Measurements from ENCODE around the gene RPH3AL.
A peak's percentile ranks its signal among the peaks of the same experiment; 100 is the strongest.

RPH3AL gene

DNA sequence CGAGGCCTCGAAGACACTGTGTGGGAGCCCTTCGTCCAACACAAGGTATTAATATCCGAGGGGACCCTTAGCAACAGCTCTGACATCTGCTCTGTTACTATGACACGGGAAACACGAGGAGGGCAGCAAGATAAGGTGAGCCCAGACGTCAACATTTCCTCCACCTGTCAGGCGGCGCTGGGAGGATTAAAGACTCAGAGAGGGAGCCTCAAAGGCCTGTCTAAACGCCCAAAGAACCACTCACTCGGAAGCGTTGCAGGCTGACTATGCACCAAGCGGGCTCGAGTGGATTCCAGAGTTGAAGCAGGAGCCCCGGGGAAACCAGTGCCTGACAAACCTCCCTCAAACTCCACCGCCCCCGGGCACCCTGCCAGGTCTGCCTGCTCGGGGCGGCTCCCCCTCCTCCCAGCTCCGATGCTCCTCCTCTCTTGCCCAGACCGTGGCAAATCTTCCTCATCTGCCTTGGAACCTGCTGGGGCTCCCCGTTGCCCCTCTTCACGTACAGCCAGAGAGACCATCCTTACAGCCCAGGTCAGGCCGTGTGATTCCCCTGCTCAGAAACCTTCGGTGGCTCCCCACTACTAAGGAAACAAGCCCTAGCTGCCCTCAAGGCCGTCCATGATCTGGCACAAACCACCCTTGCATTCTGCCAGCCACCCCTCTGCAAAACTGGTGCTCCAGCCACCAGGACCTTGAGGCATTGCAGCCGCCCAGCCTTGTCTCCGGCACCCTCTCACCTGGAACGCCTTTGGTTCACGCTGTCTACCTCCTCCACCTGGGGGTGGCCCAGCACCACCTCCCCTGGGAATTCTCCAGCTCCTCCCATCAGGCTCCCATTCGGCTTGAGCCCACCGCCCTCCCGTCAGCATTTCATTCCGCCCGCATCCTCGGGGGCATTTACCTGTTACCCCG lies 16.2 kb downstream of the RPH3AL start:
- DNase-seq = peak; percentile 37
- ATAC-seq = peak; percentile 25

DNA sequence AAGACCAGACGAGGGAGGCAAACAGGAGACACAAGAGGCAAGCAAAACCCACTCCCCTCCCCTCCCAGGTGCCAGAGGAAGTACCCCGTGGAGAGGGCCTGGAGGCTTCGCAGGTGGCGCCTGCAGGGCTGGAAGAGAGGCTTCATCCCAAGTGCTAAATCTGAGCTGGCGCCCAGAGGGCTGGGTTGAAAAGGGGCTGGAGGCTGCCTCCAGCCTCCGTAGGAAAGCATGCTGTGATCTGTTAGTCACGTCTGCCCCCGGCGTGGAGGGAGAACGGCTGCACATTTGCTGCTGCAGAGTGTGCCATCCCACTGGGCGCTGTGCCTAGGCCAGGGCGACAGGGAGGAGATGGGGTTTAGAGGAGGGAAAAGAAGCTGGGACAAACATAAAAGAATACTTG lies 16.9 kb downstream of the RPH3AL start:
- ATAC-seq = no peak

DNA sequence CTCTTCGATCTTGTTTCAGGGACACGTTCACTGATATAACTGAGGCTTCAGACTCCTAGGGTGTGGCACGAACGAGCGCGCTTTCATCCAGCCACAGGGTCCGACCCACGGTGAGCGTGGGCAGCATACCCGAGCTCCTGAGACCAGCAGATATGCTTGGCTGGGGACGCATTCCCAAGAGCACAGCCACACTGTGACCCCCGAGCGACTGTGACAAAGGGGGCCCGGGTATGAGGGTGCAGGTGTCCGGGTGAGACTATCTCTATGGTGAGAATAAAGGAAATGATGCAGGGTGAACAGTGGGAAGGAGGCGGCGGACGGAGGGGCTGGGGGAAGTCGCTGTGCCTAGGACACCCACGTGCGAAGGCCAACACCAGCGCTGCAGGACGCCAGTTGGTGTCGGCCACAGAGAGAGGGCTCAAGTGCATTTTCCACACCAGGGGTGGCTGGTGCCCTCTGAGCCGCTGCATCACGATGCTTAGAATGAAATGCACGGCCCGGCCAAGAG lies 17.6 kb downstream of the RPH3AL start:
- DNase-seq (no peak), ATAC-seq (no peak)

More for the DNA sequence above, 16.9 kb downstream of the RPH3AL start:
- DNase-seq = no peak

DNA sequence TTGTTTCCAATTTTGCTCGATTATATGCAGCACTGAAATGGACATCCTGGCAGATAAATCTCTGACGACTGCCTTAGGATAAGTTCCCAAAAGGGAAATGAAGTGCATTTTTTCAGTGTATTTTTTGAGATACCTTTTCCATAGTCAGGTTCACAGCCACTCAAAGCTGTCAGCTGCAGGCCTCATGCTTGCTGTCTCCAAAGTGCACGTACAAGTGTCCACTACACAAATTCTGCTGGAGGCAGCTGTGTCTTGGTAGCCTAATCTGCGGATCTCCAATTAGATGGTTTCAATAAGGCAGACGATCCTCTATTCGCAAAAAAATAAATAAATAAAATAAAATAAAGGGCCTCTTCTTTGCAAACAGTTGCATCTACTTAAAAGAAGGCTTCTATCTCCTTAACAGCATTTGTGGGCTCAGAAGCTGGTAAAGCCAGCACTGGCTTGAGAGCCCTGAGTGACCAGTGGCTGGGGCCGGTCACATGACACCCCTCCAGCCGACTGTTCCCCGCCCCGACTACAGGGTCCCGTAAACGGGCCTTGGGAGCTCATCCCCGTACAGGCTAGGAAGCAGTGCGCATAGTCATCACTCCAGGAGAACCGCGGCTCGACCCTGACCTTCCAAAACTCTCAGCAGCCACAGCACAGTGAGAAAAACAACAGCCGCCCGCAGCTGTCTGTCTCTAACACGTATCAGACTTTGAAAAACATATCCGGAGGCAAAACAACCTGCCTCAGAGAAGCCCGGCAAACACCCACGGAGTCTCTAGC lies 18.8 kb downstream of the RPH3AL start:
- DNase-seq (peak; percentile 14), ATAC-seq (no peak)

DNA sequence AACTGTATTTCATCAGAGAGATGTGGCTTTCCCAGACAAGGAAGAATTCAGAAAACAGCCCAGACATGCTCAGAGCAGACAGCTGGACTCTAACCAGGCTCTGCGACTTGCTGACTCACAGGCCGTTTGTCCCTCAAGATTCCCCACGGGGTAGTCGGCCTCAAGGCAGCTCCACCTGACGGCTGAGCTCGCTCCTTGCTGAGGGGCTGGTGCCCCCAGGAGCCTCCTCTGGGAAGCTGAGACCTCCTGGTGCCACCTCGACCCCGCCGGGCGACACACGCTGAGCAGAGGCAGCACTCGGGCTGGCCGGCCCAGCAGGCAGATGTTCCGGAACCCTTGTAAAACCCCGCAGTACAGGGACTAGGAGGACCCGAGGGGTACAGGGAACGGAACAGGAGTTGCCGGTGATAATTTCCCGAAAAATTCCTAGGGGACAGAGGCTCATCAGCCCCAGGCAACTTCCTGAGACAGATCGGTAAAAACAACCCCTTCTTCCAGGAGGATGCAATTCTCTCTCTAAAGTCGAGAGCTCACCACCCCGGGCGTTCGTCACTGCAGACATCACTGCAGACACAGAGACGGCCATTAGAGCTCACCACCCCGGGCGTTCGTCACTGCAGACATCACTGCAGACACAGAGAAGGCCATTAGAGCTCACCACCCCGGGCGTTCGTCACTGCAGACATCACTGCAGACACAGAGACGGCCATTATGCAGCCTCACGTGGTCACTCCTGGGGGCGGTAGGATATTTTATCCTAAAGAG lies 19.9 kb downstream of the RPH3AL start:
- ATAC-seq (no peak), DNase-seq (no peak)

DNA sequence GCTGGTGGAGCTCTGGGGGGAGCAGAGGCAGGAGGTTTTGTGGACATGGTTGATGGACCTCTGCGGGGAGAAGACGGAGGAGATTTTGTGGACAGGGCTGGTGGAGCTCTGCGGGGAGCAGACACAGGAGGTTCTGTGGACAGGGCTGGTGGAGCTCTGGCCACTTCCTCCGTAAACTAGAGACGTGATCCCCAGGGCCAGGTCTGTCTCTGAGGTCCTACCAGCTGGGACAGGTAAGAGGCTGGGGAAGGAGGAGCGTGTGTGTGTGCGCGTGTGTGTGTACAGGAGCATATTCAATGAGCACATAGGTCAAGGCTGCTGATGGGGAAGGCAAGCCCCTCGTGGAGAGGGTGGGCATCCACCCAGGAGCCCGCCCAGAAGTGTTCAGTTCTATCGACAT lies 20.6 kb downstream of the RPH3AL start:
- ATAC-seq (no peak), DNase-seq (no peak)

DNA sequence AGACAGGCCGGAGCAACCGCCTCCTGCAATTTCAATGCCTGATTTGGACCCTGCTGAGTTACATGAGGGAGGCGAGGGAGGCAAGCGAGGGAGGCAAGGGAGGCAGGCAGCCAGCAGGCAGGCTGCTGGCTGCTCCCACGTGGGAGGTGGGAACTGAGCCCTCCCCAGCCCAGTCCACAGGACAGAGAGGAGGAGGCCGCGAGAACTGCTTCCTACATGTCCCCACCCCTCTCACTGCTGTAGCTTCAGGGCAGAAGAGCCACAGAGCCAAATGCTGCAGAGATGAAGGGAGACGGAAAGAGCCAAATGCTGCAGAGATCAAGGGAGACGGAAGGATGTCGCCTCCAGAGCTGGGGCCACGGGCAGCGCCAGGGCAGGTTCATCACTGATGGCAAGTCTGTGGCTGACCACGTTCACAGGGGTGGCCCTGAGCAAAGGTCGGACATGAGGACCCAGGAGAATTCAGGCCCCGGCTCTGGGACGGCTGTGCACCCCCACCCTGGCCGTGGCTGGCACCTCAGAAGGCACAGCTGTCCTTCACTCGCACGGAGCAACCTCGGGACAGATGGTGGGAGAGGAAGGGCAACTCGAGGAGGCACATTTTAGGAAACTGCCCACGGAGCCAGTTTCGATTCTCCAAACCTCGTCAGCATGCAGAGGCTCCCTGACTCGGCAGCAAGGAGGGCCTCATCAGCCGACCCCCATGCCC lies 21.5 kb downstream of the RPH3AL start:
- DNase-seq (no peak), ATAC-seq (no peak)

DNA sequence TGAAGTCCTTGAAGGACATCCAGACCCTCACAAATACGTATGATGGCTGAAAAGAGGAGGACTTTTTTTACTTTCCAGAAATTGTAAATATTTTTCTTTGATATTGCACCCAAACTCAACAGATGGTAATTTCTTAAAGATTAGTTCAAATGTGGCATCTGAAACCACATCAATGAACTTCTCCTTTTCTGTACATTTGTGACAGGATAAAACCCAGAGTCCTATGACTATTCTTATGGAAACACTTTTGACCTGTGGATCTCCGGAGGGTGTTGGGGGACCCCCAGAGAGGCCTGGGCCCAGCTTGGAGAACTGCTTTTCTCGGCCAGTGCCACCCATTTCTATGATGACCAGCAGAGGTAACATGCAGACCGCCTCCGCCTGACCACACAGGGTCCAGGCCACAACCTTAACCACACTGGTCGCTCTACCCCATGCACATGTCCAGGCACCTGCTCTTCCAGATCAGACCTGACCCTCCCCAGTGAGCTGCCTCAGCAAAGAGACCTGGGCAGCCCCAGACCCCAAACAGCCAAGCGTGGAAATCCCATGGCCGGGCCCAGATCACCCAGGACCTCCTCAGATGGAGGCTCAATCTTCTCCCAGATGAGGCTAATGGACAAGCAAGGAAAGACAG lies 22.7 kb downstream of the RPH3AL start:
- DNase-seq (no peak), ATAC-seq (no peak)

DNA sequence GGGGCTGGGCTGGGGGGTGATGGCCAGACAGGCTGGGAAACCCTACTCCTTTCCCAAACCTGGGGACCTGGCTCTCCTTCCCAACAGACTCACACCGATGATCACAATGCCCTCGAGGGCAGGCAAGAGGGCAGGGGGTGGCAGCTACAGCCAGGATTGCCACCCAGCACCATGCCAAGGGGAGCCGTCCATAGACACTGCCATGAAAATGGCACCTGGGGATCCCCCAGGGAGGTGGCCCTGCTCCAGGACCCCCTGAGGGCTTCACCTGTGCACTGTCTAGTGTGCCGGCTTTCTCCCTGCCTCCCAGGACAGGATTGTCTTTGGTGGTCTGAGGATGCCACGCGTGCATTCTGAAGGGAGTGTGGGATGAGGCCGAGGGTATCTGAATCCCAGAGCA lies 24.6 kb downstream of the RPH3AL start:
- no peak for ATAC-seq
- DNase-seq = no peak

DNA sequence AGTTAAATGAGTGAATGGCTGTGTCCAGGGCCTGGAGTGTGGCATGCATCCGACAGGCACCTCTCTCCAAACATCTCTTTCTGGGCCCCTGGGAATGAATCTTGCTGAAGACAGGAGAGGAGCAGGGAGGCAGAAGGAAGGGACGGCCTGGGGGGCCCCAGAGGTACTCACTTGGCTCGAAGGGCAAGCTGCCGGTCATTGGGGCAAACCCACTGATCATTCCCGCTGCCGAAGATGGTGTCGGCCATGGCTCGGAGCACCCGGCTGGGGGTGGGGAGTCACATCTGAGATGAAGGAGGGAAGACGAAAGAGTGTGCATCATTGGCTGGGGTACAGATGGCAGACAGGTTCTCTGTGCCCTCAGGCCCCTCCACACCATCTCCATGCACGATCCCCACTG lies 25.3 kb downstream of the RPH3AL start:
- ATAC-seq (no peak), DNase-seq (no peak)

DNA sequence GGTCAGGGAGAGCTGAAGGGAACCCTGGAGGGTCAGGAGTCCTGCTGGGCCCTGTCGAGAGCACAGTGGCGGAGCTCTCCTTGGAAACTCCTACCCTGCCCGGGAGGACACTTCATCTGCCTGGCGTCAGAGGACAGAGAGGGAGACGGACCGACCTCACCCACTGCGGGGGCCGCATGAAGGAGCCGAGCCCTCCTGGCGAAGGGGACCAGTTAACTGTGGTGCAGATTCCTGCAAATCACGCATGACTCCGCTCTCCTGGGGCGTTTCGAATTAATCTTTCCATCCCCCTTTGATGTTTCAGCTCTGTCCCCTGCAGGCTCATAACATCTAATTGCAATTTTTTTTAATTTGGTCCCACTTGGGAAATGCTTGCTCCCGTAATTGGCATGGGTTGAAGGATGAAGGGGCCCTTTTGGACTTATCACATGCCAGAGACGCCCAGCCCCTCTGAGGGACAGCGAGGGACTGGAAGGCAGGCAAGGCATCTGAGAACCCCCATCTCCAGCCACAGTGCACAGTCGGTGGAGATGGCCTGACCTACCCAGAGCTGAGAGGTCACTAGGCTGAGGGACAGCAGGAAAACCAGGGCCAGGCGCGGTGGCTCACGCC lies 26.5 kb downstream of the RPH3AL start:
- DNase-seq (no peak), ATAC-seq (no peak)

DNA sequence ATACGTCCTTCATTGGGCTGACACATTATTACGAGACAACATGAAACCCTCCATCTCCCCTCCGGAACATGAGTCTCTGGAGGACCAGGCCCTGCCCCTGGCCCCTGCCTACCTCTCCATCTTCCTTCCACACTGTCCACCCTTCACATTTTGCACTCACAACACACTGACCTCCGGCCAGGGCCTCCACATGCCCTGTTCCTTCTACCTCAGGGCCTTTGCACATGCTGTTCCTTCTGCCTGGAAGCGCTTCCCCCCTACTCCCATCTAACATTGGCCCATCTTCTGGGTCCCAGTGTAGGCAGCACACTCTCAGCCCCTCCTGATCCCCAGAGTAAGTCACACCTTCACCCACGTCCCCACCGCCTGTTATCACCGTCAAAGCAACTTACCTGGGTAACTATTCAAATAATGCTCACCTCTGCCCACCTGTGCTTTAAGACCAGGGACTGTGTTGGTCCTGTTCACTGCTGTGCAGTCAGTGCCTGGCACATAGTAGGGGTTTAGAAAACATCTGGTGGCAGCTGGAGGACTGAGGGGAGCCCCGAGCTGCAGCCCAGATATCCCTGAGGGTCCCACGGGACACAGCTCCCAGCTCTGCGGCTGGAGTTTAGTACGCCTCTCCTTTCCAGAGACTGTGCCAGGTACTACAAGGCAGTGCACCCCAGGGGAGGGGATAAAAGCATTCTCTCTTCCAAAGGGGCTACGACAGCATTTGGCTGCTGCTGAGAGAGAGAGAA lies 27.2 kb downstream of the RPH3AL start:
- no peak for DNase-seq
- ATAC-seq = no peak

DNA sequence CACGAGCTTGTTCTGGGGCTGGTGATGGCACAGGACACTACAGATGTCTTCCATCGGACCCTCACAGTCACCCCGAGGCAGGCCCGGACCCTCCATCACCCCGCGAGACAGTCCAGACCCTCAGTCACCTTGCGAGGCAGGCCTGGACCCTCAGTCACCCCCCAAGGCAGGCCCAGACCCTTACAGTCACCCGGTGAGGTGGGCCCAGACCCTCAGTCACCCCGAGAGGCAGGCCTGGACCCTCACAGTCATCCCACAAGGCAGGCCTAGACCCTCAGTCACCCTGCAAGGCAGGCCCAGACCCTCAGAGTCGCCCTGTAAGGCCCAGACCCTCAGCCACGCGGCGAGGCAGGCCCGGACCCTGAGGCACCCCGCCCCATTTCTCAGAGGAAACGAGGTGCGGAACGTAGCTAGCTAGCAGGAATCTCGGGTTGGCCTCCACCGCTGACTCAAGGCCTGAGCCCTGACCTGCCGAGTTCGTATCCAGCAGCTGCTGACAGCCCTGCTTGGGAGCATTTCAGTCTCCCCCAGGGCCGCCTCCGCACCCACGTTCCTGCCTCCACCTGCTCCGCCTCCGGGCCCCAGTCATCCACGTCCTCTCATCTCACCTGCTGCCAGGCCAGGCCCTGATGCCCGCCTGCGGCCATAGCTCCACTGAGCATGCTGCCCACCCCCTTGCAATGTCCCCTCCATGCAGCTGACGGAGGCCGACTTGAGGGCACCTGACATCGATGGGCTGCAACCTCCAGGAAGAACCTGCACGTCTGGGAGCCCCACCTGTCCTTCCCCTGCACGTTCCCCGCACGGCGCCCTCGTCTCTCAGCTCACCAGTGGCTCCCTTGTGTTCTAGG lies 28.7 kb downstream of the RPH3AL start:
- DNase-seq = no peak
- no peak for ATAC-seq

DNA sequence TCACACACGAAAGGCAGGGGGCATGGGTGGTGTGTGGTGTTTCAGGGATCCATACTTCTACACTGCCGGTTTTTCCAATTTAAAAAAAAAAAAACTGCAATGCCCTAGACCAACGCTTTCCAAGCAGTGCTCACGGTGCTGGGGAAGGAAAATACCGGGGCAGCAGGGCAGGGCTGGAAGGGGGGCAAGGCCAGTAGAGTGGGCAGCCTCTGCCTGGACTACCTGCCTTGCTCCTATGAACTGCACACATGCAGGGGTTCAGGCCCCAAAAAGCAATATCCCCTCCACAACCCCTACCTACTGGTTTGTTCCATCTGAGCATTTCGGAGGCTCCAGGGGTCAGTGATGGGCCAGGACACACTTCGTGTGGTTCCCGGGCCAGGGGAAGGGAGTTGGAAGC lies 29.4 kb downstream of the RPH3AL start:
- ATAC-seq (no peak), DNase-seq (no peak)

DNA sequence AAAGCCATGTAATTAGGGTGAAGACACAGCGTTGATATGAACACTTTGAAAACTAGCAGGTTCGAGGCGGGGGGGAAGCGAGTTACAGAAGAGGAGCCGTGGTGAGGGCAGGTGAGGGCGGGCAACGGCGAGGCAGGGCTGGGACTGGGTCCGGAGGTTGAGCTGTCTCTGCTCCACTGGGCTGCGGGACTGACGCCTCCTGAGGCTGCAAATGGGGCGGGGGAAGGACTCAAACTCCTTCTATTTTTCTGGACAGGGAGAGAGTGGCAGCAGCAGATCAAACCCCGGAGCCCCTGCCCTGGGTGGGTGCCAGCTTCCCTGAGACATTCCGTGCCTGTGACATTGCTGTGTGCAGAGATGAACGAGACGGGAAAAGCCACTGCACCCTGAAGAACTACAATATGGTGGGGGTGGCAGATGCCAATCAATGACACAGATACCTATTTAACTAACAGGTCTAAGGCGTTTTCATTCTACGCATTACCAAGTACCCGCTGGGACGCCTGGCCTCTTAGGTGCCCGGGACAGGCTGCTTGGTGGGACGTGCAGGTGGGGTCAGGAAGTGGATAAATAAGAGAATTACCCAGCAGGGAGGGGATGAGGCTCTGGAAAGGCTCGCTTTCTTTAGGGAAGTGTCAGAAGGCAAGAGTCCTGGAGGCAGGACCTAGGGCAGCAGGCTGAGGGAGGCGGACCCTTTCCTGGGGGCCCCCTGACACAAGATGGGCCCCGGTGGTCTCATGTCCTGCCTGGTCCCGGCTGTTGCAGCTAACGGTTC lies 30.4 kb downstream of the RPH3AL start:
- no peak for ATAC-seq
- no peak for DNase-seq

DNA sequence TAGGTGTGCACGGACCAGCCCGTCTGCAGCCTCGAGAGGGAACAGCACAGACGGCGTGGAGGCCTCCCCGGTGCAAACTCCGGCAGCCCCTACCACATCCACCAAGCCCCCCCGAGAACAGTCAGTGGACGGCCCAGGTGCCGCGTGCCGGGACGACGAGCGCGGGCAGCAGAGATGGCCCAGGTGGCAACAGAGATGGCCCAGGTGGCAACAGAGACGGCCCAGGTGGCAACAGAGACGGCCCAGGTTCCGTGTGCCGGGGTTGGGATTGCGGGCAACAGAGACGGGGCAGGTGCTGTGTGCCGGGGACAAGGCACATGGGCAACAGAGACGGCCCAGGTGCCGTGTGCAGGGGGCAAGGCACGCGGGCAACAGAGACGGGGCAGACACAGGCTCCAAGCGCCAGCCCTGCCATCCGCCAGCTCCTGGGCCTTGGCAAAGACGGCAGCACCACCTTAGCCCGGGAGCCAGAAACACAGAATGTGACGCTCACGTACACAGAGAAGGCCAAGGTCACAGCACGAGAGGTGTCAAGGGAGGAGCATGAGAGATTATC lies 31.1 kb downstream of the RPH3AL start:
- ATAC-seq (no peak), DNase-seq (no peak)

DNA sequence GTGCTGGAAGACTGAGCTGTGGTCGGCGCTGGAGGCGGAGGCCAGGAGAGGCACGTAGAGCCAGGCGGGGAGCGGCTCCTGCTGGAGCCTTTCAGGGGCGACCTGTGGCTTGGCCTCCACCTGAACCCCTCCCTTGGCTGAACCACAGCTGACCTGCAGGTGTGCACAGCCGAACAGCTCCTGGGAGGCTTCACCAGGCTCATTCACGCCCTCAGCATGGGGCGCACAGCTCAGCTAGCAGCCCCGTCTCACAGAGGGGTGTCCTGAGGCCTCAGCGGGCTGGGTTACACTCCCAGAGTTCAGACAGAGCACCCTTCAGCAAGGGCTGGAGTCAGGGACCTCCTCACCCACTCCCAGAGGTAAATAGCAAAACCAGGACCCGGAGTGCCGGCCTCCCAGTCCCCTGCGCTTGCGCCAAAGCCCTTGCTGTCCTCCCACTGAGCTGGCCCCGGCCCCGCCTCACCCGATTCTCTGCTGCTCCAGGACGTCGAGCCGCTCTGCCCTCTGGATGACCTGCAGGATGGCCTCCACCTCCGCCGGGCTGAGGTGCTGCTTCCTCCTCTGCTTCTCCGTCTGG lies 31.7 kb downstream of the RPH3AL start:
- DNase-seq = no peak
- no peak for ATAC-seq

DNA sequence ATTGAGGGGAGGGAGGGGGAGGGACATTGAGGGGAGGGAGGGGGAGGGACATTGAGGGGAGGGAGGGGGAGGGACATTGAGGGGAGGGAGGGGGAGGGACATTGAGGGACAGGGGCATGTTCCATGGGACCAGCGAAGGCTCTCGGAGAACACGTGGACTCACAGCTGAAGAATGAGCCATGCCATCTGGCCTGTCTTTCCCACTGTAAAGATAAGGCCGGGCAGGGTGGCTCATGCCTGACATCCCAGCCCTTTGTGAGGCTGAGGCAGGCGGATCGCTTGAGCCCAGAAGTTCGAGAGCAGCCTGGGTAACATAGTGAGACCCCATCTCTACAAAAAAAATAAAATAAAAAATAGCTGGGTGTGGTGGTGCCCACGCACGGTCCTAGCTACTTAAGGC lies 32.5 kb downstream of the RPH3AL start:
- no peak for DNase-seq
- ATAC-seq = no peak
